HG02885 (cell line): Measurements from ENCODE around the gene RABGAP1L.
"Not testable (repeated sequence)": the region's sequence is repeated elsewhere in the genome, so short reads cannot be mapped to it uniquely, and the experiment has no call there.

Experiments
- ATAC-seq: cut with Tn5 transposase; IDR thresholded peaks from one replicate; pipeline ENCODE4 v1.9.1; 2021; ENCODE audit warnings: mild to moderate bottlenecking; ENCODE audit not compliant: unreplicated experiment, poor library complexity

Gene RABGAP1L

GRCh38 chr1:174640783-174641182 is 481.5 kb downstream of the RABGAP1L start:
- ATAC-seq, result no peak

GRCh38 chr1:174642393-174642792 is 483.1 kb downstream of the RABGAP1L start:
- ATAC-seq, result no peak

- no peak for ATAC-seq
Measured at GRCh38 chr1:174643206-174643605, 483.9 kb downstream of the RABGAP1L start.

GRCh38 chr1:174649572-174649971 is 490.3 kb downstream of the RABGAP1L start:
- not testable (repeated sequence) for ATAC-seq

- ATAC-seq, result no peak
Measured at GRCh38 chr1:174652569-174653280, 493.4 kb downstream of the RABGAP1L start.

GRCh38 chr1:174654560-174654959 is 495.2 kb downstream of the RABGAP1L start:
- no peak for ATAC-seq

- ATAC-seq, result no peak
Measured at GRCh38 chr1:174656409-174657059, 497.2 kb downstream of the RABGAP1L start.

GRCh38 chr1:174657411-174657810 is 498.1 kb downstream of the RABGAP1L start:
- no peak for ATAC-seq

GRCh38 chr1:174657893-174658292 is 498.6 kb downstream of the RABGAP1L start:
- ATAC-seq, result no peak

GRCh38 chr1:174659823-174660222 is 500.5 kb downstream of the RABGAP1L start:
- ATAC-seq, result no peak

GRCh38 chr1:174660476-174660875 is 501.2 kb downstream of the RABGAP1L start:
- ATAC-seq, result no peak

- no peak for ATAC-seq
Measured at GRCh38 chr1:174663358-174663757, 504.0 kb downstream of the RABGAP1L start.

GRCh38 chr1:174666248-174666647 is 506.9 kb downstream of the RABGAP1L start:
- ATAC-seq, result no peak

- no peak for ATAC-seq
Measured at GRCh38 chr1:174671826-174672225, 512.5 kb downstream of the RABGAP1L start.

GRCh38 chr1:174676856-174677255 is 517.5 kb downstream of the RABGAP1L start:
- no peak for ATAC-seq

GRCh38 chr1:174678657-174679056 is 519.3 kb downstream of the RABGAP1L start:
- no peak for ATAC-seq

- no peak for ATAC-seq
Measured at GRCh38 chr1:174680101-174680500, 520.8 kb downstream of the RABGAP1L start.

- no peak for ATAC-seq
Measured at GRCh38 chr1:174682419-174683008, 523.2 kb downstream of the RABGAP1L start.

GRCh38 chr1:174686213-174686612 is 526.9 kb downstream of the RABGAP1L start:
- no peak for ATAC-seq

GRCh38 chr1:174689524-174689923 is 530.2 kb downstream of the RABGAP1L start:
- no peak for ATAC-seq

GRCh38 chr1:174690266-174690665 is 530.9 kb downstream of the RABGAP1L start:
- no peak for ATAC-seq

- no peak for ATAC-seq
Measured at GRCh38 chr1:174692313-174692712, 533.0 kb downstream of the RABGAP1L start.
